Measurements from ENCODE around the gene SMC6.

The SMC6 gene

DNA sequence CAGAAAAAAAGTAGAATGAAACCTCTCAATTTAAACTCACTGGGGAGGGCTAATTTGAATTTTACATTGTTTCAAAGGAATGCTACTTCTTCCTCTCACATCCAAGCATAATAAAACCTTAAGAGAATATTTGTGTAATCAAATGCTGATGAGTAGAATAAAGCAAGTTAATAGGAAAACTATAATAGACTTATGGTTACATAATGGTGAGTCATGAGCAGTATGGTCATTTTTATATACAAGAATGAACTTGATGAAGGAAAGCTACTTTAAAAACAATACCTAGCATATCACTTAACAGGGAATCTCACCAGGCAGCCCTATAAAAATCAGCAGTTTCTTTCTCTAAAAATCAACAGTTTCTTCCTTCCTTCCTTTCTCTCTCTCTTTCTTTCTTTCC is 132.8 kb downstream of the SMC6 start:
- no peak overlapping the region for H3K4me3 ChIP-seq (ENCODE audit: low read depth, low read length)
- TF ChIP-seq, protein P1, sequence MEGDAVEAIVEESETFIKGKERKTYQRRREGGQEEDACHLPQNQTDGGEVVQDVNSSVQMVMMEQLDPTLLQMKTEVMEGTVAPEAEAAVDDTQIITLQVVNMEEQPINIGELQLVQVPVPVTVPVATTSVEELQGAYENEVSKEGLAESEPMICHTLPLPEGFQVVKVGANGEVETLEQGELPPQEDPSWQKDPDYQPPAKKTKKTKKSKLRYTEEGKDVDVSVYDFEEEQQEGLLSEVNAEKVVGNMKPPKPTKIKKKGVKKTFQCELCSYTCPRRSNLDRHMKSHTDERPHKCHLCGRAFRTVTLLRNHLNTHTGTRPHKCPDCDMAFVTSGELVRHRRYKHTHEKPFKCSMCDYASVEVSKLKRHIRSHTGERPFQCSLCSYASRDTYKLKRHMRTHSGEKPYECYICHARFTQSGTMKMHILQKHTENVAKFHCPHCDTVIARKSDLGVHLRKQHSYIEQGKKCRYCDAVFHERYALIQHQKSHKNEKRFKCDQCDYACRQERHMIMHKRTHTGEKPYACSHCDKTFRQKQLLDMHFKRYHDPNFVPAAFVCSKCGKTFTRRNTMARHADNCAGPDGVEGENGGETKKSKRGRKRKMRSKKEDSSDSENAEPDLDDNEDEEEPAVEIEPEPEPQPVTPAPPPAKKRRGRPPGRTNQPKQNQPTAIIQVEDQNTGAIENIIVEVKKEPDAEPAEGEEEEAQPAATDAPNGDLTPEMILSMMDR (IDR thresholded peaks at IDR 0.05; ENCODE audit: borderline replicate concordance, insufficient read depth, low read depth, low read length), result no peak

DNA sequence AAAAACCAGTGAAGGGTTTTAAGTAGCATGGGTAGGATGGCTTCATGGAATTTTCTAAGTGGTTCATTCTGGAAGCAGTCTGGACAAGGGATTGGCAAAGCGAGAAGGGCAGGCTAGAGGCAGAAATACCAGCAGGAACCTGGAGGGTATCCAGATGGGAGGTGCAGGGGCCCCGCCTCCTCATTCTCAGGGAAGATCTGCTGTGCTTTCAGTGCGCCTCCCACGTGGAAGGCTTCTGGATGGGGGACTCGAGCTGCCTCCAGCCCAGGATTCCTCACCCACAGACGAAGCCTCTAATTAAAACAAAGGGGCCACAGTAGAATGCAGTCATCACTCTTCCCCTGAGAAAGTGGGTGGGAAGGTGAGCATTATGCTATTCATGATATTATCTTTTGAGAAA is 133.3 kb downstream of the SMC6 start:
- TF ChIP-seq, protein P1 (IDR thresholded peaks at IDR 0.05; ENCODE audit: borderline replicate concordance, insufficient read depth, low read depth, low read length), result no peak
- H3K4me3 ChIP-seq (ENCODE audit: low read depth, low read length), result no peak overlapping the region

DNA sequence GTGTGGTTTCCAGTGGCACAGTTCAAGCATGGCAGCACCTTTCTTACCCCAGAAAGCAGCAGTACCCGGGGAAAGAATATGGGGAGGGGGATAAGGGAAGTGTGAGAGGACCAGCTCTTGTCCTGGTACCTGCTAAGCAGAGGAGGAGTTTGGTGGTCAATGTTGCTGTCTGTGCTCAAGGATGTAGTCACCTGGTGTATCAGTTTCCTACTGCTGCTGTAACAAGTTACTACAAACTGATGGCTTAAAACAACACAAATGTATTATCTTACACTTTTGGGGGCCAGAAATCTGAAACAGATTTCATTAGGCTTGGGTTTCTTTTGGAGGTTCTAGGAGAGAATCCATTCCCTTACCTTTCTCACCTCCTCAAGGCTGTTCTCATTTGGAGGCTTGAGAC is 135.7 kb downstream of the SMC6 start:
- no peak overlapping the region for H3K4me3 ChIP-seq (ENCODE audit: low read depth, low read length)
- TF ChIP-seq, protein P1 (IDR thresholded peaks at IDR 0.05; ENCODE audit: borderline replicate concordance, insufficient read depth, low read depth, low read length), result no peak

DNA sequence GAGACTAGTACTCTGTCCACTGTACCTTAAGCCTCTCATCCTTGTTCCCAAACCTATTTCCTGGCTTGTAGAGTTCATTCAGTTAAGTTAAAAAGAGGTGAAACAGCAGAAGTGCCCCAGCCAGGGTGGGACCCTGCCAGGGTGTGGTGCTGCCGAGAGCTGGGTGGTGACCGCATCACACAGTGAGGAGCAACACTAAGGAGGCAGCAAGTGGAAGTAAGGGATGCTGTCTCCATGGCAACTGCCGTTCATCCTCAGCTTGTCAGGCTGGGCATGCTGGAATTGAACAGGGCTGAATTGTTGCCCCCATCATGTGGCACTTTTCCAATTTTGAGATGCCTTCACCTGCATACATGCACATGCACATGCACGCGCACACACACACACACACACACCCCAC is 136.1 kb downstream of the SMC6 start:
- H3K4me3 ChIP-seq (ENCODE audit: low read depth, low read length), result no peak overlapping the region
- TF ChIP-seq, protein P1 (IDR thresholded peaks at IDR 0.05; ENCODE audit: borderline replicate concordance, insufficient read depth, low read depth, low read length), result no peak

DNA sequence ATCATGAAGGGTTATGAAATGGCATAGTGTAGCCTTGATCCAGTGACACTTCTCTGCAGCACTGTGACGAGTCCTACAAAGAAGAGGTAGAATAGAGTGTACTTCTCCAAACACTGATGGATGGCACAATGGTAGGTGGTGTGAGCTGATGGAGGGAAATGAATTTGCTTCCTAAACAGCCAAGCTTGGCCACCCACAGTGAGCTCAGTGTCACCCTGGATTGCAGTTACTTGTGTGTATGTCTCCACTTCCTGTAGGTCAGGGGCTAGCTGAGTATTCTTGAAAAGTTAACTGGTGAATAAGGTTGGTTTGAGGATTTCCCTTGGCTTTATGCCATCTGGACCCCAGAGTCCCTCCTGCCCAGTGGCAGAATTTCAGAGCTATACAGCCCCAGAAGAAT is 137.2 kb downstream of the SMC6 start:
- TF ChIP-seq, protein P1 (IDR thresholded peaks at IDR 0.05; ENCODE audit: borderline replicate concordance, insufficient read depth, low read depth, low read length), result no peak
- no peak overlapping the region for H3K4me3 ChIP-seq (ENCODE audit: low read depth, low read length)

DNA sequence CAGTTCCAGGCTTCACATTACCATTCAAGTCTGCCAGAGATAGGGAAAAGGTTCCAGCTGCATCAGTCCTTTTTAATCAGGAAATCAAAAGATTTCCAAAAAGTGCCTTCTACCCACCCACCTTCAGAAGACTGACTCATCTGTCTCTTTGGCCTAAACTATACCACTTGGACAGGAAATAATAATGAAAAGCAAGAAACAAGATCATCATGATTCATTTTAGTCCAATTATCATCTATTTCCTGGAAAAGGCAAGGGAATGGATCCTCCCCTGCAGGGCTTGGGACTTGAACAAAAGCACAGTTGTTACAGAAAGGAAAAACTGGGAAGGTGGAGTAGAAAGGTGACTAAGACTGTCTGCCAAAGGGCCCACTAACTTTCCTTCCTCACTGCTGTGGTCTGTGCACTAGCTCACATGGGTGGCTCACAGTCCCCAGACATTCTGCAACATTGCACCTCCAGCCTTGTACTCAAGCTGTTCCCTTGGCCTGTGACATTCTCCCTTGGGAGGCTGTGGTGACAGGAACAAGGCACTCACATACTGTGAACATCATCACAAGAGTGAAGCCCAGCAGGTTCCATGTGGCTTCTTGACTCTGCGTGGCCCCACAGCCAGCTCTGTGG is 137.8 kb downstream of the SMC6 start:
- H3K4me3 ChIP-seq (ENCODE audit: low read depth, low read length), result no peak overlapping the region
- TF ChIP-seq, protein P1 (IDR thresholded peaks at IDR 0.05; ENCODE audit: borderline replicate concordance, insufficient read depth, low read depth, low read length), result no peak

DNA sequence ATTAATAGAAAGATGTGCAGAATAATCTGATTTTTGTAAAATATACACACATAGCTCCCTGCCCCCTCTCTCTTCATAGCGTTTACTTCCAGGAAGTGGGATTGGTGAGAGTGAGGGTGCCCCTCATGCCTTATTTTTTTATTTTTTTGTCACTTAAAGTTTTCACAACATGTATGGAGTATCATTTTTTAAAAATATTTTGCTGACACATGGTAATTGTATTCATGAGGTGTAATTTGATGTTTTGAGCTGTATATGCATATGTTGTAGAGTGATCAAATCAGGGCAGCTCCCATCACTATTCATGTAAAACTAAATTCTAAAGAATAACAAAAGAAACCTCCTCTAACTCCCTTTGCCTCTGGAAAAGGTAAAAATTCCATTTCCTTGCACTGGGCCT is 138.5 kb downstream of the SMC6 start:
- H3K4me3 ChIP-seq (ENCODE audit: low read depth, low read length), result no peak overlapping the region

More for the DNA sequence above, 138.5 kb downstream of the SMC6 start:
- TF ChIP-seq, protein P1 (IDR thresholded peaks at IDR 0.05; ENCODE audit: borderline replicate concordance, insufficient read depth, low read depth, low read length), result no peak
